HepG2 (cell line): ENCODE data around the gene CMTM1. TPM values are rescaled to one million over a fixed set of nuclear protein-coding genes. Genes with fewer than 3 reads are reported as not detected.

ENCODE experiments used
- AFF4 ChIP-seq: sonication (generic); formaldehyde crosslinking; IDR thresholded peaks from 2 replicates; pipeline ENCODE4 v1.4.0; 2020; ENCODE audit warnings: missing genetic modification reagents
- FOXA1 ChIP-seq, 2 experiments: fragments of 450-650 bp in 1 of 2; sonication (generic) in 1 of 2; formaldehyde crosslinking in 1 of 2; IDR thresholded peaks; 2 replicates each; pipeline versions ENCODE4 v1.4.0 to v1.6.1; 2016 to 2020; ENCODE audit warnings: missing genetic modification reagents in 1 of 2
- FUBP1 ChIP-seq: sonication (generic); formaldehyde crosslinking; IDR thresholded peaks from 2 replicates; pipeline ENCODE4 v1.5.1; 2020; ENCODE audit warnings: missing genetic modification reagents, mild to moderate bottlenecking, borderline replicate concordance
- GTF3A ChIP-seq: sonication (generic); formaldehyde crosslinking; conservative IDR thresholded peaks from 2 replicates; pipeline ENCODE4 v1.4.0; 2020; ENCODE audit warnings: mild to moderate bottlenecking, missing genetic modification reagents
- HNRNPH1 ChIP-seq: fragments of 200-400 bp; formaldehyde crosslinking; optimal IDR thresholded peaks from 2 replicates; pipeline ENCODE3; 2017; ENCODE audit warnings: mild to moderate bottlenecking, low read depth, low read length
- KDM4B ChIP-seq: sonication (generic); formaldehyde crosslinking; IDR thresholded peaks from 2 replicates; pipeline ENCODE4 v1.4.0; 2020; ENCODE audit warnings: missing genetic modification reagents
- PCBP2 ChIP-seq: fragments of 200-400 bp; formaldehyde crosslinking; optimal IDR thresholded peaks from 2 replicates; pipeline ENCODE3; 2018; ENCODE audit warnings: low read length, low read depth; ENCODE audit not compliant: poor library complexity, severe bottlenecking
- USF2 ChIP-seq, 2 experiments: sonication (generic) in 1 of 2; formaldehyde crosslinking in 1 of 2; IDR thresholded peaks; 2 replicates each; pipeline versions ENCODE4 v1.5.1 to v1.6.1; 2011 to 2020; ENCODE audit warnings: borderline replicate concordance in 1 of 2, low read depth in 1 of 2, low read length in 1 of 2, mild to moderate bottlenecking in 1 of 2, missing genetic modification reagents in 1 of 2, moderate library complexity in 1 of 2
- ZBTB14 ChIP-seq: sonication (generic); formaldehyde crosslinking; IDR thresholded peaks from 2 replicates; pipeline ENCODE4 v1.4.0; 2020; ENCODE audit warnings: missing genetic modification reagents
- ZNF235 ChIP-seq: sonication (generic); formaldehyde crosslinking; IDR thresholded peaks from 2 replicates; pipeline ENCODE4 v1.8.1; 2023; ENCODE audit warnings: mild to moderate bottlenecking, missing genetic modification reagents, borderline replicate concordance
- ZNF264 ChIP-seq: sonication (generic); formaldehyde crosslinking; IDR thresholded peaks from 2 replicates; pipeline ENCODE4 v1.4.0; 2020; ENCODE audit warnings: missing genetic modification reagents
- ZNF576 ChIP-seq: sonication (generic); formaldehyde crosslinking; IDR thresholded peaks from 2 replicates; pipeline ENCODE4 v1.4.0; 2020; ENCODE audit warnings: mild to moderate bottlenecking, missing genetic modification reagents
- ZNF639 ChIP-seq: conservative IDR thresholded peaks from 2 replicates; pipeline ENCODE4 v1.6.1; 2018; ENCODE audit warnings: missing genetic modification reagents
- ZNF850 ChIP-seq: sonication (generic); formaldehyde crosslinking; conservative IDR thresholded peaks from 2 replicates; pipeline ENCODE4 v1.9.0; 2021; ENCODE audit warnings: mild to moderate bottlenecking, missing genetic modification reagents
- ZNF883 ChIP-seq: sonication (generic); formaldehyde crosslinking; IDR thresholded peaks from 2 replicates; pipeline ENCODE4 v1.5.1; 2020; ENCODE audit warnings: mild to moderate bottlenecking, missing genetic modification reagents; ENCODE audit errors: not compliant biosample characterization
- polyA plus RNA-seq, 8 experiments: library from polyadenylated mRNA; depleted of rRNA in 3 of 8; stranded (reverse) in 7 of 8; unstranded in 1 of 8; fragments of >200 nt; fragmentation: Illumina TruSeq in 4 of 8; extraction: Trizol in 4 of 8; gene quantifications; 2 replicates each; pipeline versions ENCODE4 v1.2.1 to v1.2.3, GENCODE V29; 2011 to 2016; ENCODE audit warnings: low read depth in 4 of 8, missing spikeins in 1 of 8, mixed read lengths in 1 of 8; ENCODE audit not compliant: insufficient read depth in 1 of 8
- total RNA-seq, 5 experiments: library from RNA; depleted of rRNA; stranded (reverse); fragments of >200 nt; fragmentation: Illumina TruSeq; extraction: Trizol; gene quantifications; 2 replicates each; pipeline ENCODE4 v1.2.3, GENCODE V29; 2016; ENCODE audit warnings: low read depth in 1 of 5

CMTM1 gene
- total and polyA plus RNA-seq, 2 of the 13 experiments (the other 11 are each of a cell fraction or from before 2014, with no cell fraction given), result 1.7 to 2.9 TPM

GRCh38 chr16:66608241-66609138 lies 42.3 kb downstream of the CMTM1 start (continued):
- peak; percentile 29; the same call in 1 of the 2 replicates for TF ChIP-seq ZNF639 (CRISPR knock-in tag)
- no peak for TF ChIP-seq FUBP1 (CRISPR knock-in tag)
- TF ChIP-seq KDM4B (CRISPR knock-in tag), result peak; percentile 91
- TF ChIP-seq ZNF264 (CRISPR knock-in tag), result peak; percentile 89
- TF ChIP-seq GTF3A (CRISPR knock-in tag), result peak; percentile 94; the same call in 1 of the 2 replicates
- peak; percentile 87 for TF ChIP-seq ZNF883 (CRISPR knock-in tag)
- TF ChIP-seq FOXA1 (IDR thresholded peaks at IDR 0.05), result no peak
- TF ChIP-seq FOXA1 (CRISPR knock-in tag; IDR thresholded peaks at IDR 0.05), result no peak
- TF ChIP-seq ZNF850, result no peak
- TF ChIP-seq USF2 (IDR thresholded peaks at IDR 0.05; ENCODE audit: low read depth, low read length), result peak; percentile 42; the same call in 1 of the 2 replicates
- TF ChIP-seq USF2 (CRISPR knock-in tag; IDR thresholded peaks at IDR 0.05; ENCODE audit: borderline replicate concordance), result 0 out of 2 replicates have a peak, but pooled peaks have one; percentile 43
- no peak for TF ChIP-seq ZNF235 (CRISPR knock-in tag)
- no peak for TF ChIP-seq HNRNPH1
- TF ChIP-seq ZBTB14 (CRISPR knock-in tag), result no peak
- no peak for TF ChIP-seq AFF4 (CRISPR knock-in tag)
- TF ChIP-seq PCBP2, result no peak
- TF ChIP-seq ZNF576 (CRISPR knock-in tag), result 0 out of 2 replicates have a peak, but pooled peaks have one; percentile 91
